SHP77 treated with DMSO at 0.1 percent for 48 hours (cell line): ENCODE results near the gene FABP1.

Experiments
- DNase-seq: peaks from one replicate; lab custom pipeline; 2025; lab: John Stamatoyannopoulos, UW

FABP1 gene

GRCh38 chr2:88114889-88115288 lies 13.0 kb downstream of the FABP1 start:
- DNase-seq, result no peak

DNA sequence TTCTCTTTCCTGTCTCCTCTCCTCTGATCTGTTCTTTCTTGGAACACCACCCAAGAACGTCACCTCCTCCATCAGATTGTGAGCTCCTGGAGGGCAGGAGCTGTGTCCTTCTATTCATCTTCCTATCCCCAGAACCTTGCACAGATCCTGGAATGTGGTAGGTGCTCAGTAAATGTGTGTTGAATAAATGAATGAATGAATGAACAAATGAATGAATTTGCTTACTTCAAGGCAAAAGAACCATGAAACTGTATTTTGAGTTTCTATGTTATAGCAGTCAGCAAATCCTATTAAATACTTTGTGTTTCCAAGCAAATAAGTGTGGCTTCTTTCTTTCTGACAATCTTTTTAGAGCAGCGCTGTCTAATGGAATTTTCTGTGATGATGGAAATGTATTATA lies 14.8 kb downstream of the FABP1 start:
- DNase-seq, result no peak

DNA sequence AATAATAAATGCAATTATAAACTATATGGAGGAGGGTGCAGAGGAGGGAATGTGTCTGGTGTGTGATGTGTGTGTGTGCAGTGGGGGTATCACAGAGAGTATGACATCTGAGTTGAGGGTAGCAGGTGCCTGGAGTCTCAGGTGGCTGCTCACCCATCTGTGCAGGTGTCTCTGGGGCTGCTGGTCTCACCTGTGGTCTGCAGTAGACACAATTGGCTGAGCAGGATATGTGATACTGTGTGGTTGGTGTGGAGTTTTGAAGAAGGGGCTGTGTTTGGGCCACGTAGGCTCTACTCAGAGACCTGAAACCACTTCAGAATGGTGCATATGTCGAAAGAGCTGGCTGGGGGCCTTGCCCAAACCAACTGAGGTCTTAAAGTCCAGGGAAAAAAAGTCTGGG lies 17.0 kb downstream of the FABP1 start:
- no peak for DNase-seq

- no peak for DNase-seq
These were observed 19.1 kb downstream of the FABP1 start for GRCh38 chr2:88108796-88109195.

- no peak for DNase-seq
These were observed 27.4 kb downstream of the FABP1 start for GRCh38 chr2:88100489-88100858.

DNA sequence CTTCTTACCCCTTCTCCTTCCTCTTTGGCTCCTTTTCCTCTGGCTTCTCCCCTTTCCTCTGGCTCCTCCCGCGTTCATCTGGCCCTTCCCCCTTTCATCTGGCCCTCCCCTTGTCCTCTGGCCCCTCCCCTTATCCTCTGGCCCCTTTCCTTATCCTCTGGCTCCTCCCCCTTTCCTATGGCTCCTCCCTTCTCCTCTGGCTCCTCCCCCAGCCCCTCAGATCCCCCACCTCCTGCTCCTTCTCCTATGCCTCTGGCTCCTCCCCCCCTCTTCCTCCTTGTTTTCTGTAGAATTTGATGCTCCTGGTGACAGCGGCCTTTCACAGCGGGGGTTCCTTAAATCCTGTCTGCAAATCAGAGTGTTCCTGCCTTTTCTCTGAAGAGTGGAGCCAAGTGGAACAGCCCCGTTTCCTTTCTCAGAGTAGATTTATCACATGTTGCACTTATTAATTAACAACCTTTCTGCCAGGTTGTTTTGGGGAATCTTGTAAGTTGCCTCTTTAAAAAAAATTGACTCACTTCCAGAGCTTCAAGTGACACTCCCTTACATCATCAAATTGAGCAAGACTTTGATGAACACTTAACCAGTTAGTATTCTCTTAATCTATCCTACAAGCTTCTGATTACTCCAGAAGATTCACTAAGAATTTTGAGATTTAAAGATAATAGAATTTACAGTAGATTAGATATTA lies 27.9 kb downstream of the FABP1 start:
- DNase-seq, result no peak

DNA sequence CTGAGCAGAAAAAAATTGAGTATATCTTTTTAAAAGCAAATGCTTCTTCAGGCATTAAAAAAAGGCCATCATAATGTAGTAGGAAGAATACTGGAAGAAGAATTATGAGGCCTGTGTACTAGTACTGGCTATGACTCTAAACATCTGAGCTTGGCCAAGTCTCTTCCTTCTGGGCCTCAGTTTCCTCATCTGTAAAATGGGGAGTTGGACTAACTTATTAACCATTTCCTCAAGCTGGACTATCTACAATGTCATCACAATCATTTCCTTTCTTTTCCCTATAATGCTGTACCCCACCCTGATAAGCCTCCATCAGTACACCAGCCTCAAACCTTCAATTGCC lies 29.3 kb downstream of the FABP1 start:
- DNase-seq, result no peak

- no peak for DNase-seq
These were observed 29.8 kb downstream of the FABP1 start for GRCh38 chr2:88097891-88098557.

GRCh38 chr2:88097192-88097591 lies 30.7 kb downstream of the FABP1 start:
- no peak for DNase-seq

- no peak for DNase-seq
These were observed 31.2 kb downstream of the FABP1 start for GRCh38 chr2:88096708-88097107.

DNA sequence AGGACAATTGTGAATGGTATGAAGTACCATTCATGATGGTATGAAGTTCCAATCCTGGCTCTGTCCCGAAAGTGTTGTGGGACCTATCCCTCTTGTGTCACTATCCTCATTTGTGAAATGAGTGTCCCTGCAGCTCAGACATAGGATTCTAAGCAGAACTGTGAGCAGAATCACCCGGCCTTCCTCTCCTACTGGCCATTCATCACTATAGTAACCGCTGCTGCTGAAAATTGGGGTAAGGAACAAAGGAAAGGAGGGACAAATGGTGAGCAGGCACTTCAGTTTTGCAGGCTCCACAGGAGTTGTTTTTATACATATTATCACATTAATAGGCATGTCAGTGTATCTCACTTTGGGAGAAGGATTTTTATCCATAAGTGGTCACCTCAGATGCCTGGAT lies 32.8 kb downstream of the FABP1 start:
- DNase-seq, result no peak

GRCh38 chr2:88092773-88093172 lies 35.1 kb downstream of the FABP1 start:
- no peak for DNase-seq

DNA sequence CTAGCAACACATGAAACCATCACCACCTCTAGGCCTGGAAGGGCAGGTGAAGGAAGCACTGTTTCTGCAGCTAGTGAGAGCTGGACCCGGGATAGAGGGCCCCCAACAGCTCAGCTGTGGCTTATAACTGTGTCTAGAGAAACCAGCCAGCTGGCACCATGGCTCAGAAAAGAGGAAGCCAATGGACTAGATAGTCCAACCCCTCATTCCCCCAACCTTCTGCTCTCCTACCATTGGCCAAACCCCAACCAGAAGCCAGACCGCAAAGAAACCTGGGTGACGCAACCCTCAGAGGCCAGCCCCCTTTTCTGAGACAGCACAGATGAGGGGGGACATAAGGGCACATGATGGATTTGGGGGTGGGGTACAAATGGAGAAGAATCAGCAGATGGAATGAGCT lies 35.9 kb downstream of the FABP1 start:
- DNase-seq, result no peak

GRCh38 chr2:88090446-88091283 lies 37.2 kb downstream of the FABP1 start:
- no peak for DNase-seq

GRCh38 chr2:88088999-88089398 lies 38.9 kb downstream of the FABP1 start:
- no peak for DNase-seq

DNA sequence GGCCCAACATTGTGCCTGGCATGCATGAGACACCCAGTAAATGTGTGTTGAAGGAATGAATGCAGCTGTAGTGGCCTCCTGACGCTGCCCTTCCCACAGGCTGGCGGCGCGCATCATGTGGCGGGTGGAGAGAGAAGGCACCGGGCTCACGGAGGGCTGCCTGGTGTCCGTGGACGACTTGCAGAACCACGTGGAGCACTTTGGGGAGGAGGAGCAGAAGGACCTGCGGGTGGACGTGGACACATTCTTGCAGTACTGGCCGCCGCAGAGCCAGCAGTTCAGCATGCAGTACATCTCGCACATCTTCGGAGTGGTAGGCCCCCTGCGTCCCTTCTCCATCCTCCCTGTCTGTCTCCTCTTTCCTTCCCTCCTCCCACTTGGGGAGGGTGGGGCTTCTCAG lies 40.1 kb downstream of the FABP1 start:
- no peak for DNase-seq

GRCh38 chr2:88087073-88087472 lies 40.8 kb downstream of the FABP1 start:
- DNase-seq, result no peak

- no peak for DNase-seq
These were observed 41.5 kb downstream of the FABP1 start for GRCh38 chr2:88086401-88086800.

DNA sequence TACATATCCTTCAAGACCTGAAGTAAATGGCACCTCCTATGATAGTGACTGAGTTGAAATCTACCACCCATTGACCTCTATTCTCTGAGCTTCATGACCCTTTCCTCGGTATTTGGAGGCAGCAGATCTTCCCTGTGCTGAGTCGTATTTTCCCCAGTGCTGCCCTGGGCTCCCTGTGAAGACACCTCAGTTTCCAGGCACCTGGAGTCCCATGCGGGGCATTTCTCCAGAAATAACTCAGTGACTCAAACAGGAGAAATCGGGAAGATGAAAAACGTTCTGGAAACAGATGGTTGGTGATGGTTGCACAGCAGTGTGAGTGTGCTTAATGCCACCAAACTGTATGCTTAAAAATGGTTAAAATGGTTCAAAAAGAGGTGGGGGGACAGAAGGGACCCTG lies 42.3 kb downstream of the FABP1 start:
- DNase-seq, result no peak

DNA sequence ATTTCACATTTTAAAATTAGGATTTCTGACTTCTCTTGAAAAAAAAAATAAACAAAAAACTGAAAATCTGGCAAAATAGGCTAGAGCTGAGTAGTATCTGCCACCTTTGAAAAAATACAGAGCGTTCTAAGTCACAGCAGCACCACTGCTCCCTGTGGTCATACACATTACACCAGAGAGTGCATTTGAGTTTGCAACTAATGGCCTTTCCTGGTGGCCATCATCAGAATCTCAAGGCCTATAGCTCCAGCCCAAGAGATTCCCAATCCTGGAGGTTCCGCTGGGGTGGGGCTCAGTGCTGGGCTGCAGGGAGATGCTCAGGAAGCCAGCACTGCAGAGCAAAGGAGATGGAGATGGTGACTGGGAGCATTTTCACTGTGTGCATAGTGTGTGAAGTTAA lies 42.8 kb downstream of the FABP1 start:
- no peak for DNase-seq

- no peak for DNase-seq
These were observed 45.1 kb downstream of the FABP1 start for GRCh38 chr2:88082781-88083180.

DNA sequence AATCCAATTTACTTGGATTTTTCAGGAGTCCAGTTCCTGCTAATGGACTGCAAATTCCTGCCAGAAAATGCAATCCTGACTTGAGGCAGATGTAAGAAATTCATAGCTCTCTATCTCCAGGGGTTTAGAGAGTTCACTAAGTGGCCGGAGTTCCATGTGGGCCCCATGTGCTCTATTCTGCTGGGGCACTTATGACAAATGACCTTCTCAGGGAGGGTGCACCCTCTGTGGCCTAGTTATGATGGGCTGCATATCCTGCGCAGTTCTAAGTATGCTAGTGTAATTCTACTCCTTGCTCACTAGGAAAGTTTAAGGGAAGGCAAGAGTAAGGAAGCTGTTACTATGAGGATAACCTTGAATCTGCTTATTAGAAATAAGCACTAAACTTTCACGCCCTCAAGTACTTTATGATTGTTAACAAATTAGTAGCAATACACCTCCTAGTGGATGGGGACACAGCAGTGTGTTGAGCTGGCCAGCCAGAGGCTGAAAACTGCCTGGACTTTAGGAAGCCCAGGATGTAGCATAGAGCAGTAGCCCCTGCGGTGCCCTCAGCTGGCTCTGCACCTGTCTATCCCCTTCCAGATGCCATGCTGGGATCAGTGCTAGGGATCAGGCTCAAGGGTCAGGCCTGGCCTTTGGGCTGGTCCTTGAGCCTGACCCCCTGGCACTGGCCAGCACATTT lies 45.8 kb downstream of the FABP1 start:
- no peak for DNase-seq

GRCh38 chr2:88080545-88080944 lies 47.3 kb downstream of the FABP1 start:
- no peak for DNase-seq
